ENCODE data around the gene SLC8A2. TPM values are rescaled to one million over a fixed set of nuclear protein-coding genes. Genes with fewer than 3 reads are reported as not detected.

The SLC8A2 gene
- total and polyA plus RNA-seq, 2 experiments from 2014 or later, result 0.86 to 10.0 TPM

DNA sequence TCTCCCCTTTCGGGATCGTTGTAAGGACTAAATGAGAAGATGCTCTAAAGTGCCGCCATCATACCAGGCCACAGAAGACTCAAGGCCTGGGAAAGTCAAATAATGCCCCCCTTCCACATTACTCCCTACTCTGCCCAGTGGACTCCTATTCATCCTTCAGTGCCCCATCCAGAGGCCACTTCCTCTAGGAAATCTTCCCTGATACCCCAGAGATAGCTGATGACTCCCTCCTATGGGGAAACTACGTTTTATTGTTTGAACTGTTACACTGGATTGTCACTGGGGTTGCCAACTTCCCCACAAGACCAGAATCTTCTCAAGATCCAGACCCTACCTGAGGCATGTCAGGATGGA is 66.5 kb downstream of the SLC8A2 start:
- no peak for ATAC-seq
- no peak for TF ChIP-seq EZH2phosphoT487 (IDR thresholded peaks at IDR 0.05; ENCODE audit: unreplicated experiment)
- no peak for TF ChIP-seq POLR2AphosphoS5 (IDR thresholded peaks at IDR 0.05; ENCODE audit: low read depth)
- TF ChIP-seq, protein P1, sequence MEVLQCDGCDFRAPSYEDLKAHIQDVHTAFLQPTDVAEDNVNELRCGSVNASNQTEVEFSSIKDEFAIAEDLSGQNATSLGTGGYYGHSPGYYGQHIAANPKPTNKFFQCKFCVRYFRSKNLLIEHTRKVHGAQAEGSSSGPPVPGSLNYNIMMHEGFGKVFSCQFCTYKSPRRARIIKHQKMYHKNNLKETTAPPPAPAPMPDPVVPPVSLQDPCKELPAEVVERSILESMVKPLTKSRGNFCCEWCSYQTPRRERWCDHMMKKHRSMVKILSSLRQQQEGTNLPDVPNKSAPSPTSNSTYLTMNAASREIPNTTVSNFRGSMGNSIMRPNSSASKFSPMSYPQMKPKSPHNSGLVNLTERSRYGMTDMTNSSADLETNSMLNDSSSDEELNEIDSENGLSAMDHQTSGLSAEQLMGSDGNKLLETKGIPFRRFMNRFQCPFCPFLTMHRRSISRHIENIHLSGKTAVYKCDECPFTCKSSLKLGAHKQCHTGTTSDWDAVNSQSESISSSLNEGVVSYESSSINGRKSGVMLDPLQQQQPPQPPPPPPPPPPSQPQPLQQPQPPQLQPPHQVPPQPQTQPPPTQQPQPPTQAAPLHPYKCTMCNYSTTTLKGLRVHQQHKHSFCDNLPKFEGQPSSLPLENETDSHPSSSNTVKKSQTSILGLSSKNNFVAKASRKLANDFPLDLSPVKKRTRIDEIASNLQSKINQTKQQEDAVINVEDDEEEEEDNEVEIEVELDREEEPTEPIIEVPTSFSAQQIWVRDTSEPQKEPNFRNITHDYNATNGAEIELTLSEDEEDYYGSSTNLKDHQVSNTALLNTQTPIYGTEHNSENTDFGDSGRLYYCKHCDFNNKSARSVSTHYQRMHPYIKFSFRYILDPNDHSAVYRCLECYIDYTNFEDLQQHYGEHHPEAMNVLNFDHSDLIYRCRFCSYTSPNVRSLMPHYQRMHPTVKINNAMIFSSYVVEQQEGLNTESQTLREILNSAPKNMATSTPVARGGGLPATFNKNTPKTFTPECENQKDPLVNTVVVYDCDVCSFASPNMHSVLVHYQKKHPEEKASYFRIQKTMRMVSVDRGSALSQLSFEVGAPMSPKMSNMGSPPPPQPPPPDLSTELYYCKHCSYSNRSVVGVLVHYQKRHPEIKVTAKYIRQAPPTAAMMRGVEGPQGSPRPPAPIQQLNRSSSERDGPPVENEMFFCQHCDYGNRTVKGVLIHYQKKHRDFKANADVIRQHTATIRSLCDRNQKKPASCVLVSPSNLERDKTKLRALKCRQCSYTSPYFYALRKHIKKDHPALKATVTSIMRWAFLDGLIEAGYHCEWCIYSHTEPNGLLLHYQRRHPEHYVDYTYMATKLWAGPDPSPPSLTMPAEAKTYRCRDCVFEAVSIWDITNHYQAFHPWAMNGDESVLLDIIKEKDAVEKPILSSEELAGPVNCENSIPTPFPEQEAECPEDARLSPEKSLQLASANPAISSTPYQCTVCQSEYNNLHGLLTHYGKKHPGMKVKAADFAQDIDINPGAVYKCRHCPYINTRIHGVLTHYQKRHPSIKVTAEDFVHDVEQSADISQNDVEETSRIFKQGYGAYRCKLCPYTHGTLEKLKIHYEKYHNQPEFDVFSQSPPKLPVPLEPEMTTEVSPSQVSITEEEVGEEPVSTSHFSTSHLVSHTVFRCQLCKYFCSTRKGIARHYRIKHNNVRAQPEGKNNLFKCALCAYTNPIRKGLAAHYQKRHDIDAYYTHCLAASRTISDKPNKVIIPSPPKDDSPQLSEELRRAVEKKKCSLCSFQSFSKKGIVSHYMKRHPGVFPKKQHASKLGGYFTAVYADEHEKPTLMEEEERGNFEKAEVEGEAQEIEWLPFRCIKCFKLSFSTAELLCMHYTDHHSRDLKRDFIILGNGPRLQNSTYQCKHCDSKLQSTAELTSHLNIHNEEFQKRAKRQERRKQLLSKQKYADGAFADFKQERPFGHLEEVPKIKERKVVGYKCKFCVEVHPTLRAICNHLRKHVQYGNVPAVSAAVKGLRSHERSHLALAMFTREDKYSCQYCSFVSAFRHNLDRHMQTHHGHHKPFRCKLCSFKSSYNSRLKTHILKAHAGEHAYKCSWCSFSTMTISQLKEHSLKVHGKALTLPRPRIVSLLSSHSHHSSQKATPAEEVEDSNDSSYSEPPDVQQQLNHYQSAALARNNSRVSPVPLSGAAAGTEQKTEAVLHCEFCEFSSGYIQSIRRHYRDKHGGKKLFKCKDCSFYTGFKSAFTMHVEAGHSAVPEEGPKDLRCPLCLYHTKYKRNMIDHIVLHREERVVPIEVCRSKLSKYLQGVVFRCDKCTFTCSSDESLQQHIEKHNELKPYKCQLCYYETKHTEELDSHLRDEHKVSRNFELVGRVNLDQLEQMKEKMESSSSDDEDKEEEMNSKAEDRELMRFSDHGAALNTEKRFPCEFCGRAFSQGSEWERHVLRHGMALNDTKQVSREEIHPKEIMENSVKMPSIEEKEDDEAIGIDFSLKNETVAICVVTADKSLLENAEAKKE (CRISPR knock-in tag; IDR thresholded peaks at IDR 0.05), result no peak
- TF ChIP-seq, protein P2, sequence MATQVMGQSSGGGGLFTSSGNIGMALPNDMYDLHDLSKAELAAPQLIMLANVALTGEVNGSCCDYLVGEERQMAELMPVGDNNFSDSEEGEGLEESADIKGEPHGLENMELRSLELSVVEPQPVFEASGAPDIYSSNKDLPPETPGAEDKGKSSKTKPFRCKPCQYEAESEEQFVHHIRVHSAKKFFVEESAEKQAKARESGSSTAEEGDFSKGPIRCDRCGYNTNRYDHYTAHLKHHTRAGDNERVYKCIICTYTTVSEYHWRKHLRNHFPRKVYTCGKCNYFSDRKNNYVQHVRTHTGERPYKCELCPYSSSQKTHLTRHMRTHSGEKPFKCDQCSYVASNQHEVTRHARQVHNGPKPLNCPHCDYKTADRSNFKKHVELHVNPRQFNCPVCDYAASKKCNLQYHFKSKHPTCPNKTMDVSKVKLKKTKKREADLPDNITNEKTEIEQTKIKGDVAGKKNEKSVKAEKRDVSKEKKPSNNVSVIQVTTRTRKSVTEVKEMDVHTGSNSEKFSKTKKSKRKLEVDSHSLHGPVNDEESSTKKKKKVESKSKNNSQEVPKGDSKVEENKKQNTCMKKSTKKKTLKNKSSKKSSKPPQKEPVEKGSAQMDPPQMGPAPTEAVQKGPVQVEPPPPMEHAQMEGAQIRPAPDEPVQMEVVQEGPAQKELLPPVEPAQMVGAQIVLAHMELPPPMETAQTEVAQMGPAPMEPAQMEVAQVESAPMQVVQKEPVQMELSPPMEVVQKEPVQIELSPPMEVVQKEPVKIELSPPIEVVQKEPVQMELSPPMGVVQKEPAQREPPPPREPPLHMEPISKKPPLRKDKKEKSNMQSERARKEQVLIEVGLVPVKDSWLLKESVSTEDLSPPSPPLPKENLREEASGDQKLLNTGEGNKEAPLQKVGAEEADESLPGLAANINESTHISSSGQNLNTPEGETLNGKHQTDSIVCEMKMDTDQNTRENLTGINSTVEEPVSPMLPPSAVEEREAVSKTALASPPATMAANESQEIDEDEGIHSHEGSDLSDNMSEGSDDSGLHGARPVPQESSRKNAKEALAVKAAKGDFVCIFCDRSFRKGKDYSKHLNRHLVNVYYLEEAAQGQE (IDR thresholded peaks at IDR 0.05; ENCODE audit: unreplicated experiment), result no peak
- no peak for TF ChIP-seq EZH2 (IDR thresholded peaks at IDR 0.05; ENCODE audit: low read depth, unreplicated experiment)
- TF ChIP-seq JUNB (IDR thresholded peaks at IDR 0.05; ENCODE audit: unreplicated experiment), result no peak
- H3K36me3 ChIP-seq (ENCODE audit: insufficient read depth), result no peaks in the 10 kb centered on the region; the same call in 1 of the 2 replicates
- DNase-seq (ENCODE audit: low spot score), result no peak
- H3K4me3 ChIP-seq, result no peak overlapping the region
- no peaks in the 10 kb centered on the region for H3K9me2 ChIP-seq (ENCODE audit: insufficient read depth)
- no peaks in the 10 kb centered on the region for H4K20me1 ChIP-seq (replicated peaks; ENCODE audit: insufficient read depth)
- Mint-ChIP-seq H3K36me3 (ENCODE audit: low read depth) (peaks cover 4% of the 10 kb centered on the region), H3K27ac (no peak overlapping the region), H3K9me3 (peaks cover 4% of the 10 kb centered on the region; the same call in 2 of the 3 replicates), H3K27me3 (ENCODE audit: insufficient read depth, low read depth, poor library complexity) (peaks cover 27% of the 10 kb centered on the region), H3K4me3 (no peak overlapping the region), H3K4me1 (peaks cover 10% of the 10 kb centered on the region; the same call in 2 of the 3 replicates)
- no peak overlapping the region for H3K4me2 ChIP-seq
- H2AFZ ChIP-seq, result no peak overlapping the region
- H3K79me2 ChIP-seq (replicated peaks; ENCODE audit: insufficient read depth), result no peaks in the 10 kb centered on the region
- peaks cover 11% of the 10 kb centered on the region for H3K4me1 ChIP-seq (ENCODE audit: insufficient read depth)
- H3K27ac ChIP-seq (ENCODE audit: low read depth), result no peak overlapping the region
- H3F3A ChIP-seq (replicated peaks; ENCODE audit: low read depth), result peaks cover 3% of the 10 kb centered on the region; the same call in 1 of the 2 replicates
- H3K27me3 ChIP-seq (ENCODE audit: insufficient read depth), result no peaks in the 10 kb centered on the region; the same call in 1 of the 2 replicates
